ENCODE measurements around the gene AR.
"Not testable (repeated sequence)": the region's sequence is repeated elsewhere in the genome, so short reads cannot be mapped to it uniquely, and the experiment has no call there.

Gene AR

DNA sequence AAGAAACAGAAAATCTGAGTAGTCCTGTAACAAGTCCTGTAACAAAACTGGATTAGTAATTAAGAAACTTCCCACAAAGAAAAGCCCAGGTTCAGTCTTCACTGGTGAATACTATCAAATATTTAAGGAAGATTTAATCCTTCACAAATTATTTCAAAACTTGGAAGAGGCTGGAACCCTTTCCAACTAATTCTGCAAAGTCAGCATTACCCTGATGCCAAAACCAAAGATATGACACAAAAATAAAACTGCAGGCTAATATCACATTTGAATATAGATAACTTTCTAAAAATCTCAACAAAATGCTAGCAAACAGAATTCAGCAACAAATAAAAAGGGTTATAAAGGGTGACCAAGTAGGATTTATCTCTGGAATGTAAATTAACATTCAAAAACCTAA lies 80.5 kb downstream of the AR start:
- no peak for DNase-seq (ENCODE audit: low read depth)

DNA sequence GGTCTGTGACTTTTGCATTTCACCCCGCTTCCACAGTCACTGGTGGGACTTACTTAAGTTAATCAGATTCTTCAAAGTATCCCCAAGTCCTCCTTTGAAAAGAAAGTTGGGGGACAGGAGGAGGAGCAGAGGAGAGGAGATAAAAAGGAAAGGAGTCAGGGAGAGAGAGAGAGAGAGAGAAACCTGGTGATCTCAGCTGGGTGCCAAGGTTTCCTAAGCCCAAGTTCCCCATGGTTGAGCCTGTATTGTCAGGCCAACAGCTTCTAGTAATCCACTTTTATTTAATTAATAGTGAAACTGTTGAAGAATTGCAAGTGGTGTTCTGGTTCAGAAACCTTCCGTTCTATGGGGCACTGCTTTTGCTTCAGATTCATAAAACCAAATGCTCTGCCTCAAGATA lies 91.6 kb downstream of the AR start:
- DNase-seq (ENCODE audit: low read depth) = no peak

DNA sequence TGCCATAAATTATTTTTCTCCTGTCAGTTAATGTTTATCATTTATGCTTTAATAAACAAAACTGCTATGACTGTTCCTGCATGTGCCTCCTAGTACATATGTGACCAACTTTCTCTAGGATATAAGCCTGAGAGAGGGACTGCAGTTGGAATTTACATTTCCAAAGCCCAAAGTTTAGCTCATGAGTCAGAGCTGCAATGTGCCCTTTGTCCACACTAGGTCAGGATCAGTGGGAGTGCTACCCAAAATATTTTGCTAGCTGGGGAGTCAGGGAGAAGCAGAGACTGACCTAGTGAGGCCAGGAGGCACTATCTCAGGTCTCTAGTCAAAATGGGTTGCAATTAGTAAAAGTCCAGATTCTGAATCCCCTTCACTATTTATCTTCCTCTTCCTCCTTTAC lies 92.7 kb downstream of the AR start:
- DNase-seq (ENCODE audit: low read depth) = no peak

DNA sequence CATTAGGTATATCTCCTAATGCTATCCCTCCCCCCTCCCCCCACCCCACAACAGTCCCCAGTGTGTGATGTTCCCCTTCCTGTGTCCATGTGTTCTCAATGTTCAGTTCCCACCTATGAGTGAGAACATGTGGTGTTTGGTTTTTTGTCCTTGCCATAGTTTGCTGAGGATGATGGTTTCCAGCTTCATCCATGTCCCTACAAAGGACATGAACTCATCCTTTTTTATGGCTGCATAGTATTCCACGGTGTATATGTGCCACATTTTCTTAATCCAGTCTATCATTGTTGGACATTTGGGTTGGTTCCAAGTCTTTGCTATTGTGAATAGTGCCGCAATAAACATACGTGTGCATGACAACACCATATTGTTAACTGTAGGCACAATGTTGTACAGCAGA lies 93.5 kb downstream of the AR start:
- DNase-seq (ENCODE audit: low read depth) = not testable (repeated sequence)

DNA sequence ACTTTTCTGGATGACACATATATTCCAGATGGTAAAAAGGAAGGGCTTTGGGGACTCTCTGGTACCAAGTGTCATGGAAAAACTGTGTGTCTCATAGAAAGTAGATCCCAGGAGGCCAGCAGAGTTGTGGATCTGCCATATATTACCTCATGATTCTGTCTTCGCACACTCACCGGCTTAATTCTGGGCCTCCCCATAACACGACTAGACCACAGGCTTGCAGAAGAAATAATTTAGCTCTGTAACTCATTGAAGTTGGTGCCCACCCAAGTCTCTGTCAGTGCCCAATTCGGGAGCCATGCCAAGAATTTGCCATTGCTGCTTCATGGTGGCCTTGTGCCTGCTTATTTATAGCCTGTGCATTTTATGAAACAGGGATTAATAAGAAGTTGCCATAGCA lies 104.5 kb downstream of the AR start:
- no peak for DNase-seq (ENCODE audit: low read depth)

DNA sequence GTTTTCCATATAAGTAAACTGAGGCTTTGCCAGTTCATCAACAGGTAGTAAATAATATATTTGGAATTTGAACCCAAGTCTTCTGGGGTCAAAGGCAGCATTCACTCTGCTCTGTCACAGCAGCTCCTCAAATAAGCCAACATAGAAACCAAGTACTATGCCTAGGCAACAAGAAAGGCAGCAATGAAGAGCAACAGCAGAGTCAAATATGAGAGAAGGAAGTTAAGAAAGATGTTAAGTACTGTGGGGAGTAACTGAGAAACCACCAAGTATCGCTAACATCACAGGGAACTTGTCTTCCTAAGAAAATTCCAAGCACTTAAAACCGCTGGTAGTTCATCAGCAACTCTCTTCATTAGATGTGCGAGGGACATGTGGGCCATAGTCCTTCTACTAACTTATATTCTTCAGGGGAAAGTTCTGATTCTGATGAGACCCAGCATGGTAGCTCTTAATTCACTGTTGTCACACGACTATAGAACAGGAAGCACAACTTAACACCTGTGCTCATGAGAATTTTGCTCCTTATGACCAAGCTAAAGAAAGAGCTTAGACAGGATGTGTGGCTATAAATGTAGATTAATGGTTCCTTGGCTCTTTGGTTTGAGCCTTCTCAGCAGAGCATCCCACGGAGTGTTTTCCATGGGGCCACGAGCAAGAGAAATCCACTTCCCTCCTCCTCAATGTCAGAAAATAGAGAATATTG lies 107.8 kb downstream of the AR start:
- no peak for DNase-seq (ENCODE audit: low read depth)

DNA sequence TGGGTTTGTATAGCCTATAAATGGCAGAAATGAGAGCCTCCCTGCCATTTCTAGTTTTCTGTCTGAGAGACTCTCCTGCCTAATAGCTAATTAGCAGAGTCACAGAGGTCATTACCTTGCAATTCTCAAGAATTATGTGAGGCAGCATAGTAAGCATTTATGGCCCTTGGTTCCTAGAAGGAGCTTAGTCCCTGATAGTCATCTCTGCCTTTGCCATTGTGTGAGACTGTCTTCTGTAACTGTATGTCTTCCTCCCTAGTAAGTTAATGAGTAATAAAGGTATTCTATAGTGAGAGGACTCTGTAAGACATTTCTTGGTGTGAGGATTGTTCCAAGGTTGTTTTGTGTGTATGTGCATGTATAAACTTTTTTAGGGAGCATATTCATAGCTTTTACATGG lies 108.7 kb downstream of the AR start:
- no peak for DNase-seq (ENCODE audit: low read depth)

DNA sequence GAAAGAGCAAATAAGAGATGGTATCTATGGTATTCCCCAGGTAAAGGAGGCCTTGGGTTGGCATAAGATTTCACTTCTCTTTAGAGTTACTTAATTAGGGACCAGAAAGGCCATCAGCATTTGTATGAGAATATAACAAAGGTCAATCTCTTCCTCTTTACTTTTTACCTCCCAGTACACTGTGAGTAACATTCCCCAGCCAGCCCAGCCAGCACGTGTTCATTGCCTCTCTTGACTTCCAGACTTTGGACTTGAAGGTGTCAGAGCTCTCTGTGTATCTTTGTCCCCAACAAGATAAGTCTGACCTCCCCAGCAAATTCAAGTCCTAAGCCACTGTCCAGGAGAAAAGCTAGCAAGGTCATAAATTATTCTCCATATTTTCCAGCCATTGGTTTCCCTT lies 110.5 kb downstream of the AR start:
- no peak for DNase-seq (ENCODE audit: low read depth)

DNA sequence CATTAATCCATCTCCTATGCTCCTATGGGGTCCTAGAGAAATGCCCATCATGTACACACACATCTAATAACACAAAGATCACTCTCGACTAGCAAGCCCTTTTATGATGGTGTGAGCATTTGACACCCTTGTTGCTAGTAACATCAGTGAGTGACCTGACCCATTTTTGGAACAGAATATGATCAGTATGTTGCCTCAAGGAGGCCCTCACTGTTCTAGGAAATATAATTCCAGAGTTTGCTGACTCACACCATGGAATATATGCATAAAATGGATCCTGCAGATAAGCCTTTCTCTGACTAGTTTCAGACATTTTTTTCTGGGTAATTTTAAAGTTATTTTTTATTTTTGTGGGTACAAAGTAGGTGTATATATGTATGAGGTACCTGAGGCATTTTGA lies 121.8 kb downstream of the AR start:
- DNase-seq (ENCODE audit: low read depth) = no peak

DNA sequence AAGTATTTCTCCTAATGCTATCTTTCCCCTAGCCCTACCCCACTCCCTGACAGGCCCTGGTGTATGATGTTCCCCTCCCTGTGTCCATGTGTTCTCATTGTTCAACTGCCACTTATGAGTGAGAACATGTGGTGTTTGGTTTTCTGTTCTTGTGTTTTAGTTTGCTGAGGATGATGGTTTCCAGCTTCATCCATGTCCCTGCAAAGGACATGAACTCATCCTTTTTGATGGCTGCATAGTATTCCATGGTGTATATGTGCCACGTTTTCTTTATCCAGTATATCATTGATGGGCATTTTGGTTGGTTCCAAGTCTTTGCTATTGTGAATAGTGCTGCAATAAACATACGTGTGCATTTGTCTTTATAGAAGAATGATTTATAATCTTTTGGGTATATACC lies 126.9 kb downstream of the AR start:
- DNase-seq (ENCODE audit: low read depth) = not testable (repeated sequence)

DNA sequence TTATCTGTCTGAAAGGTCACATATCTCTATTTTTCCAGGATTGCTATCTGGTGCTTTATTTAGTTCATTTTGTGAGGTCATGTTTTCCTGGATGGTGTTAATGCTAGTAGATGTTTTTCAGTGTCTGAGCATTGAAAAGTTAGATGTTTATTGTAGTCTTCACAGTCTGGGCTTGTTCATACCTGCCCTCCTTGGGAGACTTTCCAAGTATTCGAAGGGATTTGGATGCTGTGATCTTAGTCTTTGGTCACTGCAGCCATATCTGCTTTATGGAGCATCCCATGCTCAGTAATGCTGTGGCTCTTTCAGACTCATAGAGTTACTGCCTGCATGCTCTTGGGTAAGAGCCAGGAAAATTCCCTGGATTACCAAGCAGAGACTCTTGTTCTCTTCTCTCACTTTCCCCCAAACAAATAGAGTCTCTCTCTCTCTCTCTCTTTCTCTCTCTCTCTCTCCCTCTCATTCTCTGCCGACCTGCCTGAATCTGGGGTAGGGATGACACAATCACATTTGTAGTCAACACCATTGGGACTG lies 130.0 kb downstream of the AR start:
- no peak for DNase-seq (ENCODE audit: low read depth)

DNA sequence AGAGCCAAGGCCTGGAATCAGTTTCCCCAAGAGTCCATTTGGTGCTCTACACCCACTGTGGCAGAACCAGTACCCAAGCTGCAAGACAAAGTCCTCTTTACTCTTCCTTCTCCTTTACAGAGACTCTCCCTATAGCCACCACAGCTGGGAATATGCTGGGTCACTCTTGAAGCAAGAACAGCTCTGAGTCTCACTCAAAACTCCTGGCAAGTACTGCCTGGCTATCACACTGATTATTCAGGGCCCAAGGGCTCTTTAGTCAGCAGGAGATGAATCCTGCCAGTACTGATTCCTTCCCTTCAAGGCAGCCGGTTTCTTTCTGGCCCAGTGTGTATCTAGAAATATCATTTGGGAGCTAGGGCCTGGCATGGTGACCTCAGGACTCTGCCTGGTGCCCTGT lies 130.9 kb downstream of the AR start:
- DNase-seq (ENCODE audit: low read depth) = no peak

DNA sequence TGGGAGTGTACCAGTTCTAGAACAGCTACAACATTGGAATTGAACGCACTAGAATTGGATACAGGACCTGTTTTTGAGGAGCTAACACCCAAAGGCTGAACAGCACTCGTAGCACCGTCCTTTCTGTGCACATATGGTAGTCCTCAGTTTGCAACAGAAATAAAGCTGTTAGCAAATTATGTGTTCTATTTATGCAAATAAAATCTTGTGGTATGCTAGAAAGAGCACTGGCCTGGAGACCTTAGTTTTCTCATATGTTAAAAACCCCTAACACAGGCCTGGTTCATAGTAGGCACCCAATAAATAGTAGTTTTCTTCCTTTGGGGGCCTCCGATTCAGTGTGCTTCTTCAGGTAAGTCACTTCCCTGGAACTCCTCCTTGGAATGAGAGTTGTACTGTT lies 140.3 kb downstream of the AR start:
- no peak for DNase-seq (ENCODE audit: low read depth)

DNA sequence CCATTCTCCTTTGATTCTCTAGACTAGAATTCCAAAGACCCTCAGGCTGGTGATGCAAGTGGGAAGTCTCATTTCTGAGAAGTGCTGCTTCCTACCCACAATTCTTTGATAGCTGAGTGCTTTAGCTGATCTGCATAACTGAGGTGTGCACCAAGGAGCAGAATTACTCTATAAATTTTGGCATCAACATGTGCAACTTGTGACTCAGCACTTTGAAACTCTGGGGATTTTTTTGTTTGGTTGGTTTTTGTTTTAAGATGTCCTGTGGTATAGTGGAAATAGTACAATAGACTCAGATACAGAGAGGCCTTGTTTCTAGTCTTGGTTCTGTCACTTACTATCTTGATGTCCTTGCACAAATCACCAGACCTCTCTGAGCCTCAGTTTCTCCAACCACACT lies 148.4 kb downstream of the AR start:
- DNase-seq (ENCODE audit: low read depth) = no peak

DNA sequence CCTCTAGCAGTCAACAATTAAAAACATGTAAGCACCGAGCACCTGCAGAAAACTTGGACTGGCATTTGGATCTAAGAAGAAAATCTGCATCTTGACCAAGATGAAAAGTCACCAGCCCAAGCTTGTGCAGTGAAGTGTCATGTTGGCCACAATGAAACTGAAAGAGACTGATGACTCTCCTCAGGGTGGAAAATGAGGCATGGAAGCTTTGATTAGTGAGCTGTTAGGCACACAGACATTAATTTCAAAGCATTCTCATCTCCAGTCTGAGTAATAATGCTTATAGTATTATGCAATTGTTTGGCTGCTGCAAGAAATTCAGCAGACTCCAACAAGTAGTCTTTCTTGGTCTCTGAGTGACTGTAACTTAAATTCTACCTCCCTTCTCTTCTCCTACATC lies 150.1 kb downstream of the AR start:
- no peak for DNase-seq (ENCODE audit: low read depth)

DNA sequence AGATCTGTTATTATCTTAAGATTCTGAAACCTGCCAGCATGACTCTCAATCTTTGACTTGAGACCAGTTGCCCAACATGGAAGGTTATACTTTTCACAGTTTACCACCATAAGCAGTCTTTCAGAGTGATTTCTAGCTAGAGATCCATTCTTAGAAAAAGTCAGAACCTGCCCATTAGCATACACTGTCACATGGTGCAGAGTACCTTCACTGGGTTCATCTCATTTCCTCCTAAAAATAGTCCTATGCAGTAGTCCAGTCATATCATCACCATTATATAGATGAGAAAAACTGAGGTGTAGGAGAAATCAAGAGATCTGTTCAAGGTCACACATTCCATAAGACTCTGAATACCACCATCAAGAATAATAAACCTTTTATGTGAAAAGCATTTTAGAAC lies 153.6 kb downstream of the AR start:
- no peak for DNase-seq (ENCODE audit: low read depth)

DNA sequence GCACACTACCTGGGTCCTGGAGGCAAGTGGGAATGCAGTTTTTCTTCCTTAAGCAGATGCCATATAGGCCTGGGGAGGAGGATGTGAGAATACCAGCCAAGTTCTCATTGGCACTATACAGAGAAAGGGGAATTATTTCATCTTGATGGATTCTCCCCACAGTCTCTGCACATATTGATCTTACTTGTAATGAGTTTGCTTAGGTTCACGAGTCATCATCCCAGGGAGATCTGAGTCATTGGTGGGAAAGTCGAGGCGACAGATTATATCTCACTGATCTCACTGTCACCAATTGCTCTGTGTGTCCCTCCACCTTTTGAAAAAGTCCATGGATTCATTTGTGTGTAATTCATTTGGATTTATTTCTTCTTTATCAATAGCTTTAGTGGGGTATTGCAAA lies 156.8 kb downstream of the AR start:
- no peak for DNase-seq (ENCODE audit: low read depth)

DNA sequence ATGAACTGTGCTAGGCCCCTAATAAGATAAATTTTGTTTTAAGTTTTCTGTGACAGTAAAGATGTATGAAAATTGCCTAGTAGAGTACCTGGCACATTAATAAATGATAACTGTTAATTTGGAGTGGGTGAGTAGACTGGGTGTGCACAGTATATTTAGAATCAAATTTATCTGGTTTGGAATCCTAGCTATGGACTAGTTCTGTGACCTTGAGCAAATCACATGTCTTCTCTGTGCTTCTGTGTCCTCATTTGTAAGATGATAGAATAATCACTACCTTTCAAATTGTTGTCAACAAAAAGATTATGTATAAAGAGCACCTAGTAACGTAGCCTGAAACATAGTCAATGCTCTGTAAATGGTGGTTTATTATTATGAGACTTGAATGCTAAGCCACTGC lies 170.2 kb downstream of the AR start:
- no peak for DNase-seq (ENCODE audit: low read depth)

DNA sequence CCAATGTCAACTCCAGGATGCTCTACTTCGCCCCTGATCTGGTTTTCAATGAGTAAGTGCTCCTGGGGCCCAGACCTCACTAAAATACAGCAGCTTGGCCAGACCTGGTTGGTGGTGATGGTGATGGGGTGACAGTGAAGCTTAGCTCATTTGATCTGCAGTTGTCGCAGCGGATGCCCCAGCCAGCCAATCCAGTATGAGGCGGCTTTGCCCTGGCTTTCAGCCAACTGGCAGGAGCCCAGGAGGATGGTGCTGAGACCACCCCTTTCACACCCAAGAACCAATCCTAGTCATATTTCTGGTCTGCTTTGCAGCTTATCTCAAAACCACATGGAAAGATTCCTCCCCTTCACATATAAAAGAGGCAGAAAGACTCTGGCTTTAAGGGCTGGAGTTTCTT lies 173.8 kb downstream of the AR start:
- no peak for DNase-seq (ENCODE audit: low read depth)

DNA sequence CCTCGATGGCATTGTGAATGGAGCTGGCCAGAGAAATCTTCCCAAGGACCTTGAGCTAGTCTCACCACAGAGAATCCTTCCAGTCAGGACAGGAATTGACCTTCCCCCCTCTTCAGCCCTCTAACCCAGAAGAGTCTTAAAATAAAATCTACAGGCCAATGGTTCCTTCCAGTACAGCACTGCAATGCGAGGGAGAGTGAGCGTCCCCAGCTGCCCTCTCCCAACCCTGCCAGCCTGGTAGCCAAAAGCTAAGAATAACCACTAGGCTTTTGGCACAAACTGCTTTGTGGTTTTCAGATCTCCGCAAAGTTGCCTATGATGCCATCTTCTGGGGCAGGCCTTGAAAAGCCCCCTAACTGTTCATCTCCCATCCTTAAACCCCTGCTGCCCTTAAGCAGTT lies 175.1 kb downstream of the AR start:
- DNase-seq (ENCODE audit: low read depth) = no peak

DNA sequence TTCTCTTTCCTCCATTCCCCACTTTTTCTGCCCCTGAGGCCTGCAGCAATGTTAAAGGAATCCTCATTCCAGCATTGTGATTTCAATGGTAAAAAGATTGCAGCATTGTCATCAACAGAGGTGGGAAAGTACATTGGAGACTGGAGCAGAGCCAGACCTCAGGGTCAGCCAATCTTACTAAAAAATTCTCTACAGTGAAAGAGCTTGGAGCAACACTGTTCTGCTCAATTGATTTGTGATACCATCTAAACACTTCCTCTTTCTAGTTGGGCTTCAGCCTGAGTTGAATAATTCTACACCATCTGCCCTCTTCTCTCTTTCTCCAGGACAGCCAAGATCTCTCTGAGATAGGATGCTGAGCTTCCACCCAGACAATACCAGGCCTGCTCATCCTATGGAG lies 176.5 kb downstream of the AR start:
- DNase-seq (ENCODE audit: low read depth) = no peak

DNA sequence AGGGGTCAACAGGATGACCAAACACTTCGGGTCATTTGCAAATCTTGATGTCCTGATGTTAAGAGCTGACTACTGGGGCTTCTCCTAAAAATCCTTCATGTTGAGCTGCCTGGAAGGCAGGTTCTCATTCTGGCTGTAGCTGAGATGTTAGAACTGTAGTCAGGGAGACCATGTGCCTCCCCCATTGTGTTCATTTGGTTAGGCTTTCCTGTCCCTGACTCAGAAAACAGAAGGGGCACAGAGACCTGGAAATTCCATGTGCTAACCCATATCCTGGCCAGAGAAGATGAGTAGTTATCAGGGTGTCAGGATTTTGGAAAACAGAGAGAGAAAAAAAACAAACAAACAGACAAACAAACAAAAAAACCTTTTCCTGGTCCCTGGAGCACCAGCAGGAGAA lies 177.5 kb downstream of the AR start:
- DNase-seq (ENCODE audit: low read depth) = no peak

DNA sequence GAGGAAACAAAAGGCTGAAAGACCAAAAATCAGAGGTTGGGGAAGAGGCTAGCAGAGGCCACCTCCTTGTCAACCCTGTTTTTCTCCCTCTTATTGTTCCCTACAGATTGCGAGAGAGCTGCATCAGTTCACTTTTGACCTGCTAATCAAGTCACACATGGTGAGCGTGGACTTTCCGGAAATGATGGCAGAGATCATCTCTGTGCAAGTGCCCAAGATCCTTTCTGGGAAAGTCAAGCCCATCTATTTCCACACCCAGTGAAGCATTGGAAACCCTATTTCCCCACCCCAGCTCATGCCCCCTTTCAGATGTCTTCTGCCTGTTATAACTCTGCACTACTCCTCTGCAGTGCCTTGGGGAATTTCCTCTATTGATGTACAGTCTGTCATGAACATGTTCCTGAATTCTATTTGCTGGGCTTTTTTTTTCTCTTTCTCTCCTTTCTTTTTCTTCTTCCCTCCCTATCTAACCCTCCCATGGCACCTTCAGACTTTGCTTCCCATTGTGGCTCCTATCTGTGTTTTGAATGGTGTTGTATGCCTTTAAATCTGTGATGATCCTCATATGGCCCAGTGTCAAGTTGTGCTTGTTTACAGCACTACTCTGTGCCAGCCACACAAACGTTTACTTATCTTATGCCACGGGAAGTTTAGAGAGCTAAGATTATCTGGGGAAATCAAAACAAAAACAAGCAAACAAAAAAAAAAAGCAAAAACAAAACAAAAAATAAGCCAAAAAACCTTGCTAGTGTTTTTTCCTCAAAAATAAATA lies 179.9 kb downstream of the AR start:
- DNase-seq (ENCODE audit: low read depth) = no peak

All from T follicular helper cell (primary cell).